Suprapubic skin (tissue), 4 donors: ENCODE measurements around the gene SCFD2. TPM values are rescaled to one million over a fixed set of nuclear protein-coding genes. Genes with fewer than 3 reads are reported as not detected.

Experiments
- DNase-seq, 2 donors: peaks; one replicate each; pipeline ENCODE4 v3.0.0-alpha.2; 2019; ENCODE audit warnings: low spot score in 2 of 2
- H3K27ac ChIP-seq: fragments of 200-600 bp; sonication (generic); one replicate; pipeline ENCODE4 v1.5.1; 2019
- H3K27me3 ChIP-seq: fragments of 200-600 bp; sonication (generic); one replicate; pipeline ENCODE4 v1.5.1; 2019
- H3K36me3 ChIP-seq: fragments of 200-600 bp; sonication (generic); one replicate; pipeline ENCODE4 v1.5.1; 2019
- H3K4me1 ChIP-seq: fragments of 200-600 bp; sonication (generic); one replicate; pipeline ENCODE4 v1.5.1; 2019
- H3K4me3 ChIP-seq: fragments of 200-600 bp; sonication (generic); one replicate; pipeline ENCODE4 v1.5.1; 2019; ENCODE audit warnings: mild to moderate bottlenecking
- H3K9me3 ChIP-seq: fragments of 200-600 bp; sonication (generic); one replicate; pipeline ENCODE4 v1.5.1; 2019
- EP300 ChIP-seq: sonication (generic); formaldehyde crosslinking; IDR thresholded peaks from one replicate; pipeline ENCODE4 v1.6.1; 2017; ENCODE audit warnings: antibody characterized with exemption
- POLR2A ChIP-seq, 2 donors: fragments of 450-650 bp; IDR thresholded peaks; one replicate each; pipeline ENCODE4 v1.6.1; 2017; ENCODE audit warnings: antibody characterized with exemption in 2 of 2, mild to moderate bottlenecking in 2 of 2, moderate library complexity in 2 of 2
- POLR2AphosphoS5 ChIP-seq, 3 donors: sonication (generic); formaldehyde crosslinking; IDR thresholded peaks; one replicate each; pipeline ENCODE4 v1.6.1; 2017; ENCODE audit warnings: antibody characterized with exemption in 3 of 3
- WGBS: methylation state at CpG from one replicate; pipeline ENCODE4 v1.1.5; 2018; 5-methylcytosine and 5-hydroxymethylcytosine counted together
- total RNA-seq, 4 donors: library from RNA; depleted of rRNA; stranded (reverse); fragments of >200 nt; gene quantifications; one replicate each; pipeline ENCODE4 v1.1.0, GENCODE V29; 2016
- TF ChIP-seq, protein P1 (sequence below), 2 donors: fragments of 200-600 bp in 1 of 2; fragments of 450-650 bp in 1 of 2; sonication (generic) in 1 of 2; IDR thresholded peaks; one replicate each; pipeline ENCODE4 v1.5.1; 2016 to 2019; ENCODE audit warnings: antibody characterized with exemption in 2 of 2, mild to moderate bottlenecking in 1 of 2, moderate library complexity in 1 of 2

SCFD2 gene
- total RNA-seq, 4 donors from 2014 or later, result 25.5 to 39.5 (median 31.9) TPM

DNA sequence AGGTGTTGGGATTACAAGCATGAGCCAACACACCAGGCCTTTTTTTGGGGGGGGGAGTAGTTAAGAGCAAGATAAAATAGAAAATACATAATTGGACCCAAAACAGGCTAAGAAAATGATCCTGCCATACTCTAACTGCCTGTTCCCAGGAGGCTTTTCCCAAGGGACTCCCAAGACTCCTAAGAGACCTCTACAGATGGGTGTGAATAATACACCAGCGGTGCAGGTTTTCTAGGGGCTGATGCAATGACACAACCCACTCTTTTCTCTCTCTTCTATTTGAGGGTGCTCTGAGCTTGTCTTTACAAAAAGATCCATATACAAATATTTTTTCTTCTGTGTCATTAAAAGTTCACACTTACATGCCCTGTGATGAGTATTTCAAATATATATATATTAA, 386.8 kb downstream of the SCFD2 start:
- 96% methylated on average over 1 of the region's 1 CpG for WGBS
- no peak for TF ChIP-seq POLR2AphosphoS5 (IDR thresholded peaks at IDR 0.05)
- no peak for TF ChIP-seq EP300
- TF ChIP-seq, protein P1, sequence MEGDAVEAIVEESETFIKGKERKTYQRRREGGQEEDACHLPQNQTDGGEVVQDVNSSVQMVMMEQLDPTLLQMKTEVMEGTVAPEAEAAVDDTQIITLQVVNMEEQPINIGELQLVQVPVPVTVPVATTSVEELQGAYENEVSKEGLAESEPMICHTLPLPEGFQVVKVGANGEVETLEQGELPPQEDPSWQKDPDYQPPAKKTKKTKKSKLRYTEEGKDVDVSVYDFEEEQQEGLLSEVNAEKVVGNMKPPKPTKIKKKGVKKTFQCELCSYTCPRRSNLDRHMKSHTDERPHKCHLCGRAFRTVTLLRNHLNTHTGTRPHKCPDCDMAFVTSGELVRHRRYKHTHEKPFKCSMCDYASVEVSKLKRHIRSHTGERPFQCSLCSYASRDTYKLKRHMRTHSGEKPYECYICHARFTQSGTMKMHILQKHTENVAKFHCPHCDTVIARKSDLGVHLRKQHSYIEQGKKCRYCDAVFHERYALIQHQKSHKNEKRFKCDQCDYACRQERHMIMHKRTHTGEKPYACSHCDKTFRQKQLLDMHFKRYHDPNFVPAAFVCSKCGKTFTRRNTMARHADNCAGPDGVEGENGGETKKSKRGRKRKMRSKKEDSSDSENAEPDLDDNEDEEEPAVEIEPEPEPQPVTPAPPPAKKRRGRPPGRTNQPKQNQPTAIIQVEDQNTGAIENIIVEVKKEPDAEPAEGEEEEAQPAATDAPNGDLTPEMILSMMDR (IDR thresholded peaks at IDR 0.05), result no peak
- no peak for TF ChIP-seq POLR2A (IDR thresholded peaks at IDR 0.05)
- Histone ChIP-seq H3K27ac (no peak overlapping the region), H3K9me3 (no peaks in the 10 kb centered on the region), H3K36me3 (no peaks in the 10 kb centered on the region), H3K4me3 (no peak overlapping the region), H3K27me3 (no peaks in the 10 kb centered on the region), H3K4me1 (no peaks in the 10 kb centered on the region)
- DNase-seq, result no peak

GRCh38 chr4:52977252-52977651, 388.6 kb downstream of the SCFD2 start:
- Histone ChIP-seq H3K27ac (no peak overlapping the region), H3K27me3 (no peaks in the 10 kb centered on the region), H3K36me3 (no peaks in the 10 kb centered on the region), H3K4me1 (no peaks in the 10 kb centered on the region), H3K9me3 (no peaks in the 10 kb centered on the region), H3K4me3 (no peak overlapping the region)
- WGBS, result 78% methylated on average over 1 of the region's 1 CpG
- no peak for DNase-seq
- TF ChIP-seq EP300 (no peak), POLR2AphosphoS5 (IDR thresholded peaks at IDR 0.05) (no peak), POLR2A (IDR thresholded peaks at IDR 0.05) (no peak)
- TF ChIP-seq, protein P1 (IDR thresholded peaks at IDR 0.05), result no peak

DNA sequence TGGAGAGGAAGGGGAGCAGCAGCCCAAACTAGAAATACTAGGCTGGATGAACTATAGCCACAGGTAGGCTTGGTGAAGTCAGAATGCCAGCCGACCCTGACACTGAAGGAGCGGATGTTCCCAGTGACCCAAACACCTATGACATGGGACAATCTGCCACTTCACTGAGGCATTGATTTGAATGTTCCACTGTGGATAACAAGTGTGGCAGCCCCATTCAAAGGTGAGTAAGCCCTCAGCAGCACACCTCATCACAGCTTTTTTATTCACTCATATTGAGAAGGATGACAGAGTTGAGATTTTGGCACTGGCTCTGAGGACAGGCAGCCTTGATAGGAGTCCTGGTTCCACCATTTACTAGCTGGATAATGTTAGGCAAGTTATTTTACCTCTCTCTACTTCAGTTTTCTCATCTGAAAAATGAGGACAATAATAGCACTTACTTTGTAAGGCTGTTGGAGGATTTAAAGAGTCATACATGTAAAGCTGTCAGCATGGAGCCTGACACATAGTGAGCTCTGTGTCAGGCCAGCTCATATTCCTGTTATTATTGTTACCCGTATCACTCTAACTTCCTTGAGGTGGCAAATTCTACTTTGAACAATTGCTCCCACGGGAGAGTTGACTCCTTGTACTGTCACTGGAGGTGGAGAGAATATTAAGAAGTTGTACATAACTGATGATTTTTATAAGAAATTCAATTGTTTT, 389.2 kb downstream of the SCFD2 start:
- no peaks in the 10 kb centered on the region for H3K9me3 ChIP-seq
- 90% methylated on average over 4 of the region's 4 CpGs for WGBS

DNA sequence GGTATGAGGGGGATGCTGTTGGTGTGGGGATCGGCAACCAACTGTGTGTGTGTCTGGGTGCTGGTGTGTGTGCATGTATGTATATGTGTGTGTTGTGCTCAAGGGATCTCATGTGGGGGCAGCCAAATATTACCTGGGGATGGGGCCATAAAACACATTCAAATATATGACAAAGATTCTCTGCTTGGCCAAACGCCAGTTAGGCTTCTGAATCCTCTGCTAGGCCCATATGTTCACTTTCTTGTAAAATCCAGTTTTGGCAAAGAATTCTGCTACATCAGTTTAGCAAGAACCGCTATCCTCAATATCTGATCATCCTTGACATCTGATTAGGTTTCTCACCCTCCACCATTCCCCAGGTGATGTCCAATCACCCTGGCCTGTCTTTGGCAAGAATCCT, 397.2 kb downstream of the SCFD2 start:
- H3K36me3 ChIP-seq, result no peaks in the 10 kb centered on the region
- no peaks in the 10 kb centered on the region for H3K27me3 ChIP-seq
- TF ChIP-seq, protein P1 (IDR thresholded peaks at IDR 0.05), result no peak
- no peak for TF ChIP-seq EP300
- no peak for TF ChIP-seq POLR2A (IDR thresholded peaks at IDR 0.05)
- TF ChIP-seq POLR2AphosphoS5 (IDR thresholded peaks at IDR 0.05), result no peak
- H3K4me1 ChIP-seq, result peaks cover 20% of the 10 kb centered on the region
- 78% methylated on average over 3 of the region's 3 CpGs for WGBS
- no peaks in the 10 kb centered on the region for H3K9me3 ChIP-seq
- H3K4me3 ChIP-seq, result no peak overlapping the region
- H3K27ac ChIP-seq, result no peak overlapping the region
- no peak for DNase-seq

More for the DNA sequence above, 389.2 kb downstream of the SCFD2 start:
- H3K4me1 ChIP-seq, result no peaks in the 10 kb centered on the region
- H3K36me3 ChIP-seq, result no peaks in the 10 kb centered on the region
- TF ChIP-seq, protein P1 (IDR thresholded peaks at IDR 0.05), result no peak
- no peak for TF ChIP-seq POLR2AphosphoS5 (IDR thresholded peaks at IDR 0.05)
- no peak for TF ChIP-seq EP300
- no peak for TF ChIP-seq POLR2A (IDR thresholded peaks at IDR 0.05)
- H3K27me3 ChIP-seq, result no peaks in the 10 kb centered on the region
- no peak overlapping the region for H3K4me3 ChIP-seq
- no peak overlapping the region for H3K27ac ChIP-seq
- no peak for DNase-seq

GRCh38 chr4:52968241-52968640, 397.6 kb downstream of the SCFD2 start:
- no peak for DNase-seq
- H3K27me3 ChIP-seq, result no peaks in the 10 kb centered on the region
- no peaks in the 10 kb centered on the region for H3K9me3 ChIP-seq
- H3K27ac ChIP-seq, result no peak overlapping the region
- TF ChIP-seq, protein P1 (IDR thresholded peaks at IDR 0.05), result no peak
- no peak for TF ChIP-seq POLR2A (IDR thresholded peaks at IDR 0.05)
- no peak for TF ChIP-seq POLR2AphosphoS5 (IDR thresholded peaks at IDR 0.05)
- no peak for TF ChIP-seq EP300
- no peaks in the 10 kb centered on the region for H3K36me3 ChIP-seq
- no peak overlapping the region for H3K4me3 ChIP-seq
- WGBS, result 58% methylated on average over 5 of the region's 5 CpGs
- peaks cover 22% of the 10 kb centered on the region for H3K4me1 ChIP-seq
